GM13977 (cell line): ENCODE data around the gene ZNF831.

Experiments
- DNase-seq: peaks from one replicate; pipeline ENCODE4 v3.0.0; 2012; ENCODE audit warnings: low spot score
- CTCF ChIP-seq: IDR thresholded peaks from 2 replicates; pipeline ENCODE4 v1.5.1; 2012; ENCODE audit warnings: mild to moderate bottlenecking, control low read depth; ENCODE audit not compliant: insufficient read depth; ENCODE audit errors: extremely low read depth, missing control alignments
- in situ Hi-C: fragments of 300-500 bp; cut with MboI; formaldehyde crosslinking; loops from one replicate; pipeline ENCODE4 v1.12.0; 2022; ENCODE audit warnings: low sequenced_read_pairs, low pct_unique_long_range_greater_than_20kb, mixed read lengths, inconsistent platforms; ENCODE audit not compliant: unreplicated experiment

ZNF831 gene

GRCh38 chr20:59222253-59223181, 58.9 kb downstream of the ZNF831 start:
- TF ChIP-seq CTCF = peak; percentile 95

GRCh38 chr20:59223182-59223601, 59.6 kb downstream of the ZNF831 start:
- in situ Hi-C loops = no loop called here

More at GRCh38 chr20:59222253-59223181, 58.9 kb downstream of the ZNF831 start:
- DNase-seq = peak; percentile 87
- in situ Hi-C loops = no loop called here

GRCh38 chr20:59223750-59224149, 60.1 kb downstream of the ZNF831 start:
- in situ Hi-C loops = no loop called here
- no peak for TF ChIP-seq CTCF
- no peak for DNase-seq

More at GRCh38 chr20:59223182-59223601, 59.6 kb downstream of the ZNF831 start:
- no peak for DNase-seq
- TF ChIP-seq CTCF = no peak

GRCh38 chr20:59224236-59224635, 60.6 kb downstream of the ZNF831 start:
- DNase-seq = no peak
- no peak for TF ChIP-seq CTCF
- in situ Hi-C loops = no loop called here

GRCh38 chr20:59230385-59230784, 66.8 kb downstream of the ZNF831 start:
- in situ Hi-C loops = no loop called here
- no peak for DNase-seq
- TF ChIP-seq CTCF = no peak

- in situ Hi-C loops = no loop called here
- no peak for DNase-seq
- TF ChIP-seq CTCF = no peak
These were observed 67.6 kb downstream of the ZNF831 start for GRCh38 chr20:59231124-59231804.
